Kidney (tissue), 14 donors: ENCODE results near the gene USP16. TPM values are rescaled to one million over a fixed set of nuclear protein-coding genes. Genes with fewer than 3 reads are reported as not detected.

Source experiments
- DNase-seq, 5 donors: peaks; one replicate each; pipeline ENCODE4 v3.0.0-alpha.2; 2013 to 2020
- FAIRE-seq: peaks from 2 replicates; lab custom pipeline; 2012; peaks lifted over from hg19 to GRCh38; lab: Jason Lieb, UNC
- H3K27ac ChIP-seq, 2 donors: one replicate each; pipeline ENCODE4 v1.7.0; 2013; ENCODE audit warnings: low read depth in 2 of 2, low read length in 2 of 2, inconsistent platforms in 1 of 2
- H3K27me3 ChIP-seq: one replicate; pipeline ENCODE4 v1.7.1; 2013; ENCODE audit warnings: low read length, inconsistent platforms; ENCODE audit not compliant: control insufficient read depth, insufficient read depth
- H3K36me3 ChIP-seq, 3 donors: one replicate each; pipeline versions ENCODE4 v1.7.0 to v1.7.1; 2013; ENCODE audit warnings: low read length in 3 of 3, control low read depth in 1 of 3, inconsistent platforms in 1 of 3; ENCODE audit not compliant: insufficient read depth in 3 of 3, control insufficient read depth in 2 of 3
- H3K4me1 ChIP-seq, 3 donors: one replicate each; pipeline versions ENCODE4 v1.7.0 to v1.7.1; 2013; ENCODE audit warnings: low read length in 3 of 3, inconsistent platforms in 1 of 3, low read depth in 1 of 3; ENCODE audit not compliant: control insufficient read depth in 2 of 3, insufficient read depth in 2 of 3
- H3K4me3 ChIP-seq, 3 donors: one replicate each; pipeline versions ENCODE4 v1.7.0 to v1.8.1; 2013; ENCODE audit warnings: low read length in 3 of 3, control low read depth in 1 of 3, inconsistent platforms in 1 of 3
- H3K9ac ChIP-seq, 3 donors: one replicate each; pipeline versions ENCODE4 v1.7.0 to v1.7.1; 2013; ENCODE audit warnings: low read length in 3 of 3, control low read depth in 1 of 3, inconsistent platforms in 1 of 3
- H3K9me3 ChIP-seq, 3 donors: one replicate each; pipeline versions ENCODE4 v1.7.0 to v1.7.1; 2013; ENCODE audit warnings: low read length in 3 of 3, control low read depth in 1 of 3, inconsistent platforms in 1 of 3; ENCODE audit not compliant: control insufficient read depth in 2 of 3, insufficient read depth in 1 of 3
- intact Hi-C: fragments of 100-400 bp; cut with DNase I; formaldehyde crosslinking; loops from one replicate; pipeline ENCODE4 v1.11.1; 2022
- polyA plus RNA-seq: library from polyadenylated mRNA; stranded (reverse); fragments of 350-450 nt; fragmentation: Illumina TruSeq; extraction: RNeasy Lipid Tissue Mini Kit (QIAGEN cat#74804); gene quantifications from one replicate; pipeline ENCODE4 v1.2.3, GENCODE V29; 2014; ENCODE audit warnings: low read depth, low replicate concordance; ENCODE audit not compliant: insufficient read depth
- total RNA-seq: library from RNA; stranded (reverse); fragmentation: NEBNext Ultra II Directional; extraction: Animal tissue kit (Norgen Biotek cat#: 25700); gene quantifications from one replicate; pipeline ENCODE4 v1.2.1, GENCODE V29; 2021
- TF ChIP-seq, protein P1 (sequence below): IDR thresholded peaks from 3 replicates; pipeline ENCODE4 v1.5.1; 2012; ENCODE audit warnings: mild to moderate bottlenecking, moderate library complexity, borderline replicate concordance; ENCODE audit not compliant: insufficient read depth; ENCODE audit errors: extremely low read depth
- donor health status: control.
- donor health status: control.
- donor health status: control.
- donor health status: control.
- donor health status: control.
- donor health status: DM: yes; HTN: yes; CAD: no.
- donor health status: Normal renal cell carcinoma (clear cell type).

Gene USP16
- total and polyA plus RNA-seq, 2 donors from 2014 or later, result 17.8 to 35.8 TPM

DNA sequence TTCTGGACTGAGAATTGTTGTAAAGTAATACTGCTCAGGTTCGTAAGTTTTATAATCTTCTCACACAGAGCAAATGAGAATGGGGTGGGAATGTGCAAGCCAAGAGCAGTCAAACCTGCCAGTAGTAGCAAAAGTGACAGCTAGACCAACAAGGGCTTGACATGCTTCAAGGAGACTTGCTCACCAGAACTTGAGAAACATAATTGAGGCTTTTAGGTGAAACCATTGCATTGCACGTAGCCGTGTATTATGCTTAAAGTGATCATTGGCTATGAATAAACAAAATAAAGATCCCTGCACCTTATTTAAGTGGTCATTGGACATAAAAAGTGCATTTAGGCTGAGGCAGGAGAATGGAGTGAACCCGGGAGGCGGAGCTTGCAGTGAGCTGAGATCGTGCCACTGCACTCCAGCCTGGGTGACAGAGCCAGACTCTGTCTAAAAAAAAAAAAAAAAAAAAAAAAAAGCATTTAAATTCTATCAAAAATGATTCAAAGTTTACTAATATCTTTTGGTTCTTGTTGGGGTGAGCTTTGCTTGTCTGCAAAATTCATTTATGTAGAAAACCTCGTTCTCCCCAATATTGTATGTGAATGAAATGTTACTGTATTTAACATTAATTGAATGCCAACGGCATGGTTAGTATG is 60.8 kb downstream of the USP16 start:
- Histone ChIP-seq H3K9me3 (no peaks in the 10 kb centered on the region), H3K9ac (no peak overlapping the region), H3K4me1 (peaks cover 0 to 5% (median 3%) of the 10 kb centered on the region in 3 donors), H3K4me3 (no peak overlapping the region), H3K36me3 (no peaks in the 10 kb centered on the region), H3K27me3 (no peaks in the 10 kb centered on the region), H3K27ac (no peak overlapping the region)
- DNase-seq (no peak), FAIRE-seq (no peak)
- intact Hi-C loops, result no loop called here
- TF ChIP-seq, protein P1, sequence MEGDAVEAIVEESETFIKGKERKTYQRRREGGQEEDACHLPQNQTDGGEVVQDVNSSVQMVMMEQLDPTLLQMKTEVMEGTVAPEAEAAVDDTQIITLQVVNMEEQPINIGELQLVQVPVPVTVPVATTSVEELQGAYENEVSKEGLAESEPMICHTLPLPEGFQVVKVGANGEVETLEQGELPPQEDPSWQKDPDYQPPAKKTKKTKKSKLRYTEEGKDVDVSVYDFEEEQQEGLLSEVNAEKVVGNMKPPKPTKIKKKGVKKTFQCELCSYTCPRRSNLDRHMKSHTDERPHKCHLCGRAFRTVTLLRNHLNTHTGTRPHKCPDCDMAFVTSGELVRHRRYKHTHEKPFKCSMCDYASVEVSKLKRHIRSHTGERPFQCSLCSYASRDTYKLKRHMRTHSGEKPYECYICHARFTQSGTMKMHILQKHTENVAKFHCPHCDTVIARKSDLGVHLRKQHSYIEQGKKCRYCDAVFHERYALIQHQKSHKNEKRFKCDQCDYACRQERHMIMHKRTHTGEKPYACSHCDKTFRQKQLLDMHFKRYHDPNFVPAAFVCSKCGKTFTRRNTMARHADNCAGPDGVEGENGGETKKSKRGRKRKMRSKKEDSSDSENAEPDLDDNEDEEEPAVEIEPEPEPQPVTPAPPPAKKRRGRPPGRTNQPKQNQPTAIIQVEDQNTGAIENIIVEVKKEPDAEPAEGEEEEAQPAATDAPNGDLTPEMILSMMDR, result no peak

DNA sequence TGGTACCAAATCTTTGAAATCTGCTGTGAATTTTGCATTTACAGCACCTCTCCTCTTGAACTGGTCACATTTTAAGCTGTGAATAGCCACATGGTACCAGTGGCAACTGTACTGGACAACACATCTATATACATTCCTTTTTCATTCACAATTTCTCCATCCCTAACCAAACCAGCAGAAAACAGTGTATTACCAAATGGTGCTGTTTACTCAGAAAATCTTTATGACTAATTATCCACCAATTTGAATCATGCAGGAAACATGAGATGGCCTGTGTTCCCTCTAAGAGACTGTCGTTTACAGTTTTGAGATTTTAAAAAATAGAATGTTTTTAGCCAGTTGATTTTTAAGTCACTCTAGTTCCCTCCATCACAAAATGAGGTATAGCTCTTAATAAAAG is 66.6 kb downstream of the USP16 start:
- FAIRE-seq (no peak), DNase-seq (no peak)
- TF ChIP-seq, protein P1, result no peak
- Histone ChIP-seq H3K27me3 (no peaks in the 10 kb centered on the region), H3K4me3 (no peak overlapping the region), H3K4me1 (no peaks in the 10 kb centered on the region), H3K9ac (no peak overlapping the region), H3K27ac (no peak overlapping the region), H3K36me3 (no peaks in the 10 kb centered on the region), H3K9me3 (no peaks in the 10 kb centered on the region)
- intact Hi-C loops, result loop anchor here (10.0 kb wide), 1 partner anchor 284 kb away; no protein-coding TSS in a partner anchor

DNA sequence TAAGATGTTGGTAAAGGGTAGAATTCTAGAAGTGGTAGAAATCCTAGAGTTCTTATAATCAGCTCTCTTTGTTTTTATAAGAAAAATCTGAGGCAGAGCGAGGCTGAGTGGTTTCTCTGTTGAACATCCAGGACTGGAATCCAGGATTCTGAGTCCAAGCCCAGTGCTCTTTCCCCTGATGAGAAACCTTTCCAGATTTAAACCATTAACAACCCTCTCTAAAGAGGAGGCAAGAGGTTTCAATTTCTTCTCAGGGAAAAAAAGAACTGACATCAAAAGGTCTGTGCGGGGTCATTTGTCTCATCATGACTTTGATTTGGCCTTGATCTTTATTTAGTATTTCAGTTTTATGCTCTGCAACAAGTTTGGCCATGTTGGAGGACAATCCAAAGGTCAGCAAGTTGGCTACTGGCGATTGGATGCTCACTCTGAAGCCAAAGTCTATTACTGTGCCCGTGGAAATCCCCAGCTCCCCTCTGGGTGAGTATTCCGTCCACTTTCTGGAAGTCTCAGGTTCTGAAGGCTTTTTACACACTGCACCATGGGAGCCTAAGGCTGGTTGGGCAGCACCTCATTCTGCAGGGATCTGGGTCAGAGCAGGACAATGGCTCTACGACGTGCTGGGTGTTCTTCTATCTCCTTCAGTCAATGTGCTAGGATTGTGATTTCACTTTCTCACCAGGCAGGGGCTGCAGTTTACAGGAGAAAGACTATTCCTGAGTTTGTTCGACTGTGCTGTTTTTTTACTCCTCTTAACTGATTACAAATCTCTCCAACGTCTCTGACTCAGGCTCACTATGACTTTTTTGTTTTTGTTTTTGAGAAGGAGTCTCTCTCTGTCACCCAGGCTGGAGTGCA is 67.9 kb downstream of the USP16 start:
- DNase-seq (no peak), FAIRE-seq (no peak)
- Histone ChIP-seq H3K9me3 (no peaks in the 10 kb centered on the region), H3K9ac (no peak overlapping the region), H3K4me1 (no peaks in the 10 kb centered on the region), H3K27me3 (no peaks in the 10 kb centered on the region), H3K36me3 (no peaks in the 10 kb centered on the region), H3K27ac (no peak overlapping the region), H3K4me3 (no peak overlapping the region)
- intact Hi-C loops, result loop anchor here (10.0 kb wide), 1 partner anchor 282 kb away; no protein-coding TSS in a partner anchor
- TF ChIP-seq, protein P1, result no peak
